ENCODE measurements around the gene NKX2-3. TPM values are rescaled to one million over a fixed set of nuclear protein-coding genes. Genes with fewer than 3 reads are reported as not detected.

Gene NKX2-3
- total and polyA plus RNA-seq, 2 of the 8 experiments (the other 6 are each of a cell fraction or from before 2014, with no cell fraction given): not detected

DNA sequence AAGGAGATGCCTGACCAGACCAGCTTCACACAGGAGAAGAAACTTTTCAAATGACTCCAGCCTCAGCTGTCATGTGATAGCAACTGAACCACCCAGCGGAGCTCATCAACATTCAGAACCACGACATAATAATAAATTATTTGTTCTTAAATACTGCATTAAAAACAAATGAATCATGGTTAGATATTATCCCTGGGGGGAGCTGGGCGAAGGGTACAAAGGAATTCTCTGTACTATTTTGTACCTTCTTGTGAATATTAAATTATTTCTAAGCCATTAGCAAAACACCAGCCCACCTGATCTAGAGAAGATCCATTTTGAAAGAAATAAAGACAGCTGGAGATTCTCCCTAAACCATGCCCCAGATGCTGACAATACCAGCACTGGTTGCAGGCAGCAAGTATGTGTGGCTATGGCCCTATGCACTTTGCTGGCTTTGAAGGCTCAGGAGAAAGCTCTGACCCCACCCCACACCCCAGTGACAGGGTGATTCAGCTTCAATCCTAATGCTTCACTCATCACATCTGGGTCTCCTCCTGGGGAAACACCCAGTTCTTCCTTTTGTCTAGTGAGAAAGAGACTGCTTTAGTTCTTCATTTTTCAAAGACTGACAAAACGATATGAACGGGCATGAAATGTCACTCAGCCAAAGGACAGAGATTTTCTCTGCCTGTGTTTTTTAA lies 45.5 kb upstream of the NKX2-3 start:
- H3K36me3 ChIP-seq (ENCODE audit: control insufficient read depth in 2 of 4, insufficient read depth in 4 of 4, low read length in 3 of 4): no peaks in the 10 kb centered on the region
- FAIRE-seq (no peak), DNase-seq (ENCODE audit: low read depth in 1 of 2, low spot score in 2 of 2) (no peak)
- no peak overlapping the region for H2BK20ac ChIP-seq (ENCODE audit: low read length)
- POLR2A ChIA-PET (ENCODE audit: partially characterized antibody): no interaction called here
- H2BK15ac ChIP-seq (ENCODE audit: low read length): no peak overlapping the region
- no peak overlapping the region for H2AK5ac ChIP-seq (ENCODE audit: low read depth, low read length)
- H3K14ac ChIP-seq (ENCODE audit: insufficient read length): no peak overlapping the region
- no peaks in the 10 kb centered on the region for H3K79me1 ChIP-seq (ENCODE audit: low read depth, low read length)
- no peak overlapping the region for H2BK120ac ChIP-seq (replicated peaks; ENCODE audit: low read depth, low read length)
- no peak overlapping the region for H3K4me3 ChIP-seq (ENCODE audit: extremely low read depth in 1 of 4, insufficient read depth in 2 of 4, low read depth in 3 of 4, low read length in 4 of 4)
- H3K9ac ChIP-seq (replicated peaks in 1 of 4; ENCODE audit: extremely low read depth in 1 of 4, low read depth in 3 of 4, low read length in 3 of 4): no peak overlapping the region
- no peak overlapping the region for H2BK5ac ChIP-seq (ENCODE audit: low read depth, low read length)
- TF ChIP-seq SRF (IDR thresholded peaks at IDR 0.05; ENCODE audit: low read depth, low read length) (no peak), JUN (IDR thresholded peaks at IDR 0.05; ENCODE audit: low read depth, low read length) (no peak), SIN3A (conservative IDR thresholded peaks at IDR 0.05 in 1 of 2, IDR thresholded peaks at IDR 0.05 in 1 of 2; ENCODE audit: low read depth in 1 of 2, low read length in 2 of 2) (no peak), RNF2 (IDR thresholded peaks at IDR 0.05; ENCODE audit: borderline replicate concordance, low read depth, low read length, missing control alignments, poor library complexity, severe bottlenecking) (no peak), POLR2A (IDR thresholded peaks at IDR 0.05; ENCODE audit: control extremely low read depth in 1 of 2, low read depth in 2 of 2, low read length in 2 of 2) (no peak), RXRA (IDR thresholded peaks at IDR 0.05; ENCODE audit: insufficient read depth, low read depth, low read length) (no peak), SIX5 (IDR thresholded peaks at IDR 0.05; ENCODE audit: low read depth, low read length) (no peak)
- no peaks in the 10 kb centered on the region for H3K4me1 ChIP-seq (replicated peaks in 1 of 4; ENCODE audit: control insufficient read depth in 3 of 4, insufficient read depth in 4 of 4, low read length in 3 of 4)
- H3K4ac ChIP-seq (replicated peaks; ENCODE audit: insufficient read length, low read depth, low read length): no peak overlapping the region
- H3K56ac ChIP-seq (replicated peaks; ENCODE audit: insufficient read length, low read depth, low read length): no peak overlapping the region
- no peak overlapping the region for H3K4me2 ChIP-seq (ENCODE audit: insufficient read depth in 1 of 2, low read depth in 2 of 2, low read length in 2 of 2)
- no peaks in the 10 kb centered on the region for H3K23me2 ChIP-seq (ENCODE audit: low read depth, low read length)
- H3K18ac ChIP-seq (ENCODE audit: extremely low read depth, low read length): no peak overlapping the region
- no peak overlapping the region for H4K91ac ChIP-seq (replicated peaks; ENCODE audit: insufficient read length, low read length)
- no peaks in the 10 kb centered on the region for H4K20me1 ChIP-seq (replicated peaks in 1 of 2; ENCODE audit: control insufficient read depth in 1 of 2, insufficient read depth in 2 of 2, low read length in 2 of 2)
- no peak overlapping the region for H4K5ac ChIP-seq (ENCODE audit: insufficient read length, low read depth, low read length)
- 83% methylated on average over 5 of the region's 5 CpGs; no CpG with 5 or more reads in 1 of the 2 experiments for WGBS, 2 experiments (ENCODE audit: extremely low coverage in 1 of 2, insufficient coverage in 1 of 2, insufficient read length in 1 of 2, insufficient replicate concordance in 2 of 2, low coverage in 1 of 2, low lambda C conversion rate in 2 of 2, missing lambda C conversion rate in 1 of 2)
- H3K27ac ChIP-seq (ENCODE audit: low read depth, low read length): no peak overlapping the region
- peaks cover 0 to 5% (median 0%) of the 10 kb centered on the region in 4 experiments; a peak in 3 of 7 replicates for H3K27me3 ChIP-seq (replicated peaks in 1 of 4; ENCODE audit: control insufficient read depth in 3 of 4, extremely low read depth in 1 of 4, insufficient read depth in 3 of 4, low read length in 3 of 4)
- H3K79me2 ChIP-seq (ENCODE audit: control insufficient read depth in 1 of 2, insufficient read depth in 2 of 2, low read length in 2 of 2): no peaks in the 10 kb centered on the region
- no peak overlapping the region for H4K8ac ChIP-seq (ENCODE audit: extremely low read depth, insufficient read depth, low read length)
- CTCF ChIA-PET (ENCODE audit: partially characterized antibody): interaction anchor here (0.7 to 6.8 kb wide), 14 partner anchors 10 to 156 kb away, joined by 3 to 74 read pairs (median 6); no protein-coding TSS in a partner anchor
- no peaks in the 10 kb centered on the region for H3K9me3 ChIP-seq (ENCODE audit: insufficient read depth in 2 of 2, low read depth in 1 of 2, low read length in 1 of 2)
- no peak overlapping the region for H3K23ac ChIP-seq (ENCODE audit: insufficient read length)
- no peak overlapping the region for H2BK12ac ChIP-seq (ENCODE audit: low read depth, low read length)
- no peak overlapping the region for H2AFZ ChIP-seq (ENCODE audit: low read length)
